BLaER1 (cell line): ENCODE data around the gene NAV2.

Experiments
- H3K27ac ChIP-seq: shearing (Covaris generic); formaldehyde crosslinking; 2 replicates; pipeline ENCODE4 v1.8.1; 2022
- H3K27me3 ChIP-seq: shearing (Covaris generic); formaldehyde crosslinking; 2 replicates; pipeline ENCODE4 v1.8.1; 2022
- H3K36me3 ChIP-seq: shearing (Covaris generic); formaldehyde crosslinking; 2 replicates; pipeline ENCODE4 v1.8.1; 2022
- H3K4me1 ChIP-seq: shearing (Covaris generic); formaldehyde crosslinking; 2 replicates; pipeline ENCODE4 v1.8.1; 2022
- H3K4me2 ChIP-seq: shearing (Covaris generic); formaldehyde crosslinking; 2 replicates; pipeline ENCODE4 v1.8.1; 2022
- H3K4me3 ChIP-seq: shearing (Covaris generic); formaldehyde crosslinking; 2 replicates; pipeline ENCODE4 v1.8.1; 2022
- H3K9ac ChIP-seq: shearing (Covaris generic); formaldehyde crosslinking; 2 replicates; pipeline ENCODE4 v1.8.1; 2022
- H3K9me3 ChIP-seq: shearing (Covaris generic); formaldehyde crosslinking; 2 replicates; pipeline ENCODE4 v1.8.1; 2022
- H4K20me1 ChIP-seq: shearing (Covaris generic); formaldehyde crosslinking; 2 replicates; pipeline ENCODE4 v1.8.1; 2022
- Cebpa-rat ChIP-seq: shearing (Covaris generic); IDR thresholded peaks from 2 replicates; pipeline ENCODE4 v1.8.1; 2022

NAV2 gene

DNA sequence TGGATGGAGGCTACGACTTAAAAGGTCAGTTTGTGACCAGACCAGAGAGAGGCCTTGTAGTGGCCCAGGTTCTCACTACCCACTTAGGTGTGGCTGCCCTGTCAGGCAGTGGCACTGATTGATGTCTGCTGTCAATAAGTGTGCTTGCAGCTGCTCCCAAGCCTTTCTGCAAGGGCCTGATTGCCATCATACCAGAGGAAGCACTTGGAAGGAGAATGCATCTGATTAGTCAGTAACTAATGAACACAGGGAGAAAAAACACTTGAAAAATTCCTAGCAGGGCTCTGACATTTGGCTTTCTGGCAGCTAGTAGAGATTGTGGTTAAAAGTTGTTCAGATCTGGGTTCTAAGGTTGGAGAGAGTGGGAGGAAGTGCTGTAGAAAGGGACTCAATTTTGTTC lies 107.5 kb downstream of the NAV2 start:
- Histone ChIP-seq H3K27me3 (no peaks in the 10 kb centered on the region), H3K36me3 (no peaks in the 10 kb centered on the region), H3K27ac (no peak overlapping the region), H3K4me2 (no peak overlapping the region), H3K9ac (no peak overlapping the region), H4K20me1 (no peaks in the 10 kb centered on the region), H3K9me3 (no peaks in the 10 kb centered on the region), H3K4me3 (no peak overlapping the region), H3K4me1 (no peaks in the 10 kb centered on the region)
- no peak for TF ChIP-seq Cebpa-rat

DNA sequence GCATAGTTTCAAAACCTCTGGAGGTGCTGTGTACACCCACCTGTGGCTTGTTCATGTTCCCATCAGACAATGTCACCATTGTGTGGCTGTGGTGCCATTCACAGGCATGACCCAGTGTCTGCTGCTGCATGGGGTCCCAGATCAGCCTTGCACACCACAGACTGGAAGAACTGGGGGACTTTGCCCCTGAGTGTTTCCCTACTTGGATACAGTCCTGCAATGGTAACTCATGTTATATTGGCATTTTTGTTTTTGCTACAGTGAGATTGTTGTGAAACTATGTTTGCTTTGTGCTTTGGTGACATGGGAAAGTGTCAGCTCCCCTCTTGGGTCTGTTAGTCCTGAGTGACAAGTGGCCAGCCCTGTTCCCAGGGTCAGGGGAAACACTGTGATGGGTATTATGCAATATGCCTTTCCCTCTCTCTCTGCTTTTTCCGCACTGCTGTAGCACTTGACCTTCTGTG lies 108.8 kb downstream of the NAV2 start:
- no peaks in the 10 kb centered on the region for H3K4me1 ChIP-seq
- no peak overlapping the region for H3K4me2 ChIP-seq
- no peaks in the 10 kb centered on the region for H3K36me3 ChIP-seq
- no peak for TF ChIP-seq Cebpa-rat
- H4K20me1 ChIP-seq, result no peaks in the 10 kb centered on the region
- H3K27me3 ChIP-seq, result no peaks in the 10 kb centered on the region
- no peak overlapping the region for H3K27ac ChIP-seq
- no peak overlapping the region for H3K9ac ChIP-seq
- no peaks in the 10 kb centered on the region for H3K9me3 ChIP-seq
- H3K4me3 ChIP-seq, result no peak overlapping the region

DNA sequence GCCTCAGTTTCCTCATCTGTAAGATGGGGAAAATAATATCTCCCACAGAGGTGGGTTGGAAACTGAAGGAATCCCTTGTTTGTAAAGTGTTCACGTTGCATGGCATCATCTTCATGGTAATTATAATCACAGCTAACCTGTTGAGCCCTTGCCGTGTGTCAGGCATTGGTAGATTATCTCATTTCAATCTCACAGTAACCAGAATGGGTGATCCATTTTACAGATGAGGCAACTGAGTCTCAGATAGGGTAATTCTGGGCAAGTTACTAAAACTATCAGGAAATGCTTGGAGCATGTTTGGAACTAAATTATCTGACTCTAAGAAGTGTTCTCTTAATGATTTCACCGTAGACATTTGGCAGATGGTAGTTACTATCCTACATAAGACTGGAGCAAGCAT lies 109.4 kb downstream of the NAV2 start:
- H3K4me2 ChIP-seq, result no peak overlapping the region
- no peaks in the 10 kb centered on the region for H3K4me1 ChIP-seq
- H3K4me3 ChIP-seq, result no peak overlapping the region
- H3K27ac ChIP-seq, result no peak overlapping the region
- no peaks in the 10 kb centered on the region for H3K27me3 ChIP-seq
- no peaks in the 10 kb centered on the region for H4K20me1 ChIP-seq
- H3K36me3 ChIP-seq, result no peaks in the 10 kb centered on the region
- H3K9ac ChIP-seq, result no peak overlapping the region
- no peaks in the 10 kb centered on the region for H3K9me3 ChIP-seq
- no peak for TF ChIP-seq Cebpa-rat

DNA sequence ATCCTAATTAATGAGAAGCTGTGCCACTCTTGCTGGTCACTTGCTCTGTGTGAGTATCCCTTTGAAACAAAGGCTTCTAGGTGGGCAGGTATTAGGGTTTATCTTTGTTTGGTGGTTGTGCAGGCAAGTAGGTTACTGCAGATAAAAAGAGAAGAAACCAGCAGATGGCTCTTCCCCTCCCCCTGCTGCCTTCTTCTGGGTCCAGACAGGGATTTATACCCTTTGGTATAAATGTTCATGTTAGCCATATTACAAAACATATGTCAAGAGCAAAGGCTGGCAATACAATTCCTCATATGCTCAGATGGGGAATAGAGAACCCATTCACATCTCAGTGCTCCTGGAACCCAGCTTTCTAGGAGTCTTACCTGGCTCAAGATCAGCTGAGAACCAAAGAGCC lies 109.9 kb downstream of the NAV2 start:
- Histone ChIP-seq H3K4me1 (no peaks in the 10 kb centered on the region), H3K9me3 (no peaks in the 10 kb centered on the region), H3K36me3 (no peaks in the 10 kb centered on the region), H3K27me3 (no peaks in the 10 kb centered on the region), H3K4me2 (no peak overlapping the region), H3K27ac (no peak overlapping the region), H3K4me3 (no peak overlapping the region), H3K9ac (no peak overlapping the region), H4K20me1 (no peaks in the 10 kb centered on the region)
- no peak for TF ChIP-seq Cebpa-rat

DNA sequence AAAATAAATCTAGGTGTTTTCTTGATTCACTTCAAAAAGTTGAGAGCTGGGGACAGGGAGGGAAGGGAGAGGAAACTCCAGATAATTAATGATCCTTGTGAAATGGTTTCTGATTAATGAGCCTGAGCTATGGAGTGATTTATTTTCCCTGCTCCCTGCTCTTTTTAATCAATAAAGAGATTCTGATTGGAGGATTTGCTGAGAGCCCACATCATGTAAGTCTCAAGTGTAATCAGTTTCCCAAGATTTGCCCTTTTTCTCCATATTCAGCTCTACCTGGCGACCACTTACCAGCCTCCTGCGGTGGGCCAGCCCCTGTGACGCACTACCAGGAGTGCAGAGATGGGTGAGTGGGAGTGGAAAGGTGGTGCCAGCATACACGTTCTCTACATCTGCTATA lies 114.0 kb downstream of the NAV2 start:
- Histone ChIP-seq H3K4me2 (no peak overlapping the region), H3K9me3 (no peaks in the 10 kb centered on the region), H3K4me3 (no peak overlapping the region), H3K36me3 (no peaks in the 10 kb centered on the region), H3K27me3 (no peaks in the 10 kb centered on the region), H3K9ac (no peak overlapping the region), H3K4me1 (peaks cover 11% of the 10 kb centered on the region), H3K27ac (no peak overlapping the region), H4K20me1 (no peaks in the 10 kb centered on the region)
- no peak for TF ChIP-seq Cebpa-rat

DNA sequence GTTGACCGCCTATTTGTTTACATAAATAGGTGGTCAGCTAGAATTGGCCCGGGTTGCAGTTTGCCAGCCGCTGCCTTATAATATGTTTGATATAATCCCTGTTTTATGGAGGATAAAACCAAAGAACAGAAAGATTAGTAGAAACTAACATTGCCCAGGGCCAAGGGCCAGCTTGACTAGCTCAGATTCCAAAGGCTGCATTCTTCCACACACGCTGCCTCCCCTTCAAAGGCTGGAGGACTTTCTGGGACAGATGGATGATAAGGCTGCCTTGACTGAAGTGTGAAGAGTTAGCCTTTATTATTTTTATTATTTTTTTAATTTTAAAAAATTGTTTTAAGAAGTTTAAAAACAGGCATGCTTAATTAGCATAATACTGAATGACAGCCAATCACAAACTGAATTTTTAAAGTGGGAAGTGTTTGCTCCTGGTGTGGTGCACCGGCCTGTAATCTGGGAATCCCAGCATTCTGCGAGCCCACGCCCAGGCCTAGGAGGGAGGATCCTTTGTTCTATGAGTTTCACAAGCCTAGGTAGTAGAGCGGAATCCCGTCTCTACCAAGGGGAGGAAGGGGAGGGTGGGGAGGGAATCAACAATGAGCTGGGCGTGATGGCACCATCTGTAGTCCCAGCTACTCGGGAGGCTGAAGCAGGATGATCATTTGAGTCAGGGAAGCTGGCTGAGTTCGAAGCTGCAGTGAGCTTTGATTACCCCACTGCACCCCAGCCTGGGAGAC lies 114.9 kb downstream of the NAV2 start:
- no peak for TF ChIP-seq Cebpa-rat
- H3K4me1 ChIP-seq, result peaks cover 11% of the 10 kb centered on the region
- no peaks in the 10 kb centered on the region for H3K27me3 ChIP-seq
- no peak overlapping the region for H3K4me2 ChIP-seq
- H3K27ac ChIP-seq, result no peak overlapping the region
- no peaks in the 10 kb centered on the region for H3K36me3 ChIP-seq
- H3K9me3 ChIP-seq, result no peaks in the 10 kb centered on the region
- H4K20me1 ChIP-seq, result no peaks in the 10 kb centered on the region
- H3K9ac ChIP-seq, result no peak overlapping the region
- no peak overlapping the region for H3K4me3 ChIP-seq

DNA sequence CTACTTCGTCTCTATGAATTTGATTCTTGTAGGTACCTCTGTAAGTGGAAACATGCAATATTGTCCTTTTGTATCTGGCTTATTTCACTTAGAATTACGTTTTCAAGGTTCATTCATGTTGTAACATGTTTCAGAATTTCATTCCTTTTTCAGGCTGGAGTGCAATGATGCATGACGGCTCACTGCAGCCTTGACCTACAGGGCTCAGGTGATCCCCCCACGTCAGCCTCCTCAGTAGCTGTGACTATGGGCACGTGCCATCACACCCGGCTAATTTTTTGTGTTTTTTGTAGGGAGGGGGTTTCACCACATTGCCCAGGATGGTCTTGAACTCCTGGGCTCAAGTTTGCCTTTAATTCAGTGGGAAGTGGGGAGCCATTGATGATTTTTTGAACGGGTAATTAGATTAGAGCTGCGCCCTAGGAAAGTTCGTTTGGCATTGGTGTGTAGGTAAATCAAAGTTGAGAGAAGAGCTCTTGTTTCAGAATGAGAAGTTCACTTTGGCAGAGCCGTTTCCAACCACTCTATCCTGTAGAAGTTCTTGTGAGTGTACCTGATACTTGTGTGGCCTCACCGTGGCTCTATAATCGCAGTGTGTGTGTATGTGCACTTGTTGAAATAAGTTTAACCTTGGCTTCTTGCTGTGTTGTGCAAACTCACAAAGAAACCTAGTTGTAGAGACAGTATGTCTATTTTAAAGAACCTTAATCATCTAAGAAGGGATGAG lies 115.9 kb downstream of the NAV2 start:
- Histone ChIP-seq H3K4me2 (peak overlapping the region; percentile 16; the same call in 1 of the 2 replicates), H3K27me3 (no peaks in the 10 kb centered on the region), H3K4me3 (no peak overlapping the region), H4K20me1 (no peaks in the 10 kb centered on the region), H3K36me3 (no peaks in the 10 kb centered on the region), H3K9ac (no peak overlapping the region), H3K27ac (no peak overlapping the region), H3K9me3 (peaks cover 4% of the 10 kb centered on the region), H3K4me1 (peaks cover 11% of the 10 kb centered on the region)
- no peak for TF ChIP-seq Cebpa-rat

DNA sequence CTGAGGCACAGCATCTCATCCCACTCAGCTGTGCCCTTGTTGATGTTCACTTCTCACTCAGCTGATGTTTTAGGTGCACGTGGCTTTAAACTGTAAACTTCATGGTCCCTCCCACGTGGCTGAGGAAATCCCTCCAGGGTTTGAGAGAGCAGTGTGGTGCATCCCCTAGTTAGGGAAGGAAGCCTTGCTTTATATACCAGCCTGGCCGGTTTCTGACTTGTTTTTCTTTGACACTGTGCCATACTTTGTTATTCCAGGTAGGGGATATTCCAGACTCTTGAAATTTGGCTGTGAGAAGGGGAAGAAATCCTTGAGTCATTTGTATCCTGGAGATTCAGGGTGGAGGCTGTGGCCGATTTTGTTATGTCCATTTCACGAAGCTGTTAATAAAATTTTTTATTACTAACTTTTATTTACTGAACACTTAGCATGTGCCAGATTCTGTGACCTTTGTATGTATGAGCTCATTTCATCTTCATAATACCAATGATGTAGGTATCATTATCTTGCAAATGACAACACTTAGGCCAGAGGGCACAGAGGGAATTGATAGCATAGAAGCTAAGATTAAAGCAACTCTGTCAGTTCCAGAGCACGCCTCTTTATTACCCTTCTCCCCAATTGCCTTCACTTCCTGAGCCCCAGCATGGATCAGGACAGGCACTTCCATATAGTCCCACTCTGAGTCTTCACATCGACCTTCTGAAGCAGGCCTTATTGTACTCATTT lies 116.6 kb downstream of the NAV2 start:
- H3K4me1 ChIP-seq, result peaks cover 11% of the 10 kb centered on the region
- H4K20me1 ChIP-seq, result no peaks in the 10 kb centered on the region
- no peak for TF ChIP-seq Cebpa-rat
- H3K27ac ChIP-seq, result no peak overlapping the region
- no peaks in the 10 kb centered on the region for H3K27me3 ChIP-seq
- H3K4me3 ChIP-seq, result no peak overlapping the region
- peaks cover 9% of the 10 kb centered on the region for H3K9me3 ChIP-seq
- H3K36me3 ChIP-seq, result no peaks in the 10 kb centered on the region
- H3K9ac ChIP-seq, result no peak overlapping the region
- peak overlapping the region; percentile 16; the same call in 1 of the 2 replicates for H3K4me2 ChIP-seq

DNA sequence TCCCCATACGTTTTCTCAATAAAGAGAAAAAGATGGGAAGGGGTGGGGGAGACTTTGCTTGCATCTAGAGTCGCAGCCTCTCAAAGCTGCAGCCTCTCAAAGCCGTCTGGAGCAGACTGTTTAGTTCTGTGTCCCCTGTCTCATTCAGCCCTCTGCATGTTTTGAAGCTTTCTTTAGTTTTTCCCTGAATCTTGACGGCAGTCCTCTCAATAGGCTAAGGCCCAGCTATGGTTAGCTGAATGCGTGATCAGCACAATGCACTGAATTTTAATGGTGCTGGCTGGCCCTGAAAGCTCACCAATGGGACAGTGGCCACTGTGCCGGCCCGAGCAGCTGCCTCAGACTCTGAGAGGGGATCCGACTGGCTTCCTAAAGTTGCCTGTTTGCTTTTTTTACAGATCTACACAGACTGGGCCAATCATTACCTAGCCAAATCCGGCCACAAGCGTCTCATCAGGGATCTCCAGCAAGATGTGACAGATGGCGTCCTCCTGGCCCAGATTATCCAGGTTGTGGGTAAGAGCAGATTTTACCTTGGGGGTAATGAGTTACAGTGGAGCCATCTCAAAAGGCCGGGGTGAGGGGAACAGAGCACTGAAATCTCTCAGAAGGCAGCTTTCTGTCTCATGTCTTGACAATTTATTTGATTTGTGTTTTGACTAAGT lies 119.6 kb downstream of the NAV2 start:
- H3K36me3 ChIP-seq, result no peaks in the 10 kb centered on the region
- no peak overlapping the region for H3K27ac ChIP-seq
- H3K27me3 ChIP-seq, result no peaks in the 10 kb centered on the region
- peaks cover 11% of the 10 kb centered on the region for H3K4me1 ChIP-seq
- H3K4me3 ChIP-seq, result no peak overlapping the region
- peaks cover 9% of the 10 kb centered on the region for H3K9me3 ChIP-seq
- H4K20me1 ChIP-seq, result no peaks in the 10 kb centered on the region
- H3K4me2 ChIP-seq, result no peak overlapping the region
- TF ChIP-seq Cebpa-rat, result no peak
- H3K9ac ChIP-seq, result no peak overlapping the region

DNA sequence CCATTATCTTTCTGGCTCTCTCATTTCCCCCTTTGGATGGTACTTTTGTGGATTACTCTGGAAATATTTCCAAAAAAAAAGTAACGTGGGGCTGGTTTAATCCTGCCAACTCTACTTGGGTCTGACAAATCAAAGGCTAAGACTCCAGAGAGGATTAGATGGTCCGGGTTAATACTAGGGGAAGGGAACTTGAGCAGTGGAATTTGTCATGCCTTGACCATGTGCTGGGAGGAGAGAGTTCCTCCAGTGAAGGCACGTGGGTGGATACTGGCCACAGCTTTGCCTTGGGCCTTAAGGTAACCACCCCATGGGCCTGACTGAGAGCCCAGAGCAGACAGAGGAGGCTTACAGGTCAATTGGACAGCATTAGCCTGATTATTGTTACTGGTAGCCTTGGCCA lies 120.3 kb downstream of the NAV2 start:
- TF ChIP-seq Cebpa-rat, result no peak
- Histone ChIP-seq H4K20me1 (no peaks in the 10 kb centered on the region), H3K9ac (no peak overlapping the region), H3K4me2 (no peak overlapping the region), H3K27me3 (no peaks in the 10 kb centered on the region), H3K4me3 (no peak overlapping the region), H3K36me3 (no peaks in the 10 kb centered on the region), H3K27ac (no peak overlapping the region), H3K4me1 (peaks cover 11% of the 10 kb centered on the region), H3K9me3 (peaks cover 9% of the 10 kb centered on the region)
